HepG2 (cell line): ENCODE data around the gene PIK3C3. TPM values are rescaled to one million over a fixed set of nuclear protein-coding genes. Genes with fewer than 3 reads are reported as not detected.

Experiments used
- ARID2 ChIP-seq: sonication (generic); formaldehyde crosslinking; IDR thresholded peaks from 2 replicates; pipeline ENCODE4 v1.8.1; 2022; ENCODE audit warnings: mild to moderate bottlenecking, missing genetic modification reagents, borderline replicate concordance
- GRHL1 ChIP-seq: sonication (generic); formaldehyde crosslinking; conservative IDR thresholded peaks from 2 replicates; pipeline ENCODE4 v1.8.0; 2022; ENCODE audit warnings: missing genetic modification reagents
- NR2F1 ChIP-seq, 2 experiments: fragments of 450-650 bp in 1 of 2; formaldehyde crosslinking in 1 of 2; IDR thresholded peaks; 2 replicates each; pipeline versions ENCODE4 v1.5.0 to v1.6.1; 2016 to 2020; ENCODE audit warnings: mild to moderate bottlenecking in 1 of 2, missing compliant biosample characterization in 1 of 2, missing genetic modification reagents in 1 of 2, moderate library complexity in 1 of 2
- RFX3 ChIP-seq: IDR thresholded peaks from 2 replicates; pipeline ENCODE4 v1.6.1; 2016; ENCODE audit warnings: missing biosample characterization, missing genetic modification reagents
- SYNCRIP ChIP-seq: fragments of 200-400 bp; formaldehyde crosslinking; IDR thresholded peaks from 2 replicates; pipeline ENCODE4 v1.6.1; 2018; ENCODE audit warnings: mild to moderate bottlenecking, low read depth, low read length; ENCODE audit not compliant: insufficient read depth
- ZNF616 ChIP-seq: sonication (generic); formaldehyde crosslinking; IDR thresholded peaks from 2 replicates; pipeline ENCODE4 v1.5.0; 2020; ENCODE audit warnings: low read depth, mild to moderate bottlenecking, missing genetic modification reagents
- polyA plus RNA-seq, 8 experiments: library from polyadenylated mRNA; depleted of rRNA in 3 of 8; stranded (reverse) in 7 of 8; unstranded in 1 of 8; fragments of >200 nt; fragmentation: Illumina TruSeq in 4 of 8; extraction: Trizol in 4 of 8; gene quantifications; 2 replicates each; pipeline versions ENCODE4 v1.2.1 to v1.2.3, GENCODE V29; 2011 to 2016; ENCODE audit warnings: low read depth in 4 of 8, missing spikeins in 1 of 8, mixed read lengths in 1 of 8; ENCODE audit not compliant: insufficient read depth in 1 of 8
- total RNA-seq, 5 experiments: library from RNA; depleted of rRNA; stranded (reverse); fragments of >200 nt; fragmentation: Illumina TruSeq; extraction: Trizol; gene quantifications; 2 replicates each; pipeline ENCODE4 v1.2.3, GENCODE V29; 2016; ENCODE audit warnings: low read depth in 1 of 5
- TF ChIP-seq, protein P1 (sequence below): sonication (generic); formaldehyde crosslinking; IDR thresholded peaks from 2 replicates; pipeline ENCODE4 v1.4.0; 2020; ENCODE audit warnings: missing genetic modification reagents, mild to moderate bottlenecking, borderline replicate concordance
- TF ChIP-seq, protein P2 (sequence below): fragments of 450-650 bp; IDR thresholded peaks from 2 replicates; pipeline ENCODE4 v1.6.1; 2017; ENCODE audit warnings: mild to moderate bottlenecking

Gene PIK3C3
- total and polyA plus RNA-seq, 2 of the 13 experiments (the other 11 are each of a cell fraction or from before 2014, with no cell fraction given) = 42.8 to 46.4 TPM

DNA sequence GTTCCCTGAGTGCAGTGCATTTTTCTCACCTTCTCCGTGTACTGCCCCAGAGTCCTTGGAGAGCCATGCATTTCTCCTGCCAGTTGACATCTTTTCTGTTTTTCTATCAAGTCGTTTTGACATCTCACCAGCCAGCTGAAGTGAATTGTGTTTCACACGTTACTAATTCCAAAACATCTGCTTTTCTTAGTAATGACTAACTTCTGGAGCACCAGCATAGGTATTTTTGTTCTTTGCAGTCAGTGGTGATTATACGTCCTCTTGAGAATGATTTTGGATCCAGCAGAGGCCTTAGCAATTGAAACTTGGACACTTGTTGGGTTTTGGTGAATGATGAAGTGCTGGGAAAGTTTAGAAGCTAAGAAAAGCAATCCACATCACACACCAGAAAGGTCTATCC is 112.5 kb downstream of the PIK3C3 start (continued):
- TF ChIP-seq GRHL1 (CRISPR knock-in tag) = no peak
- TF ChIP-seq, protein P1, sequence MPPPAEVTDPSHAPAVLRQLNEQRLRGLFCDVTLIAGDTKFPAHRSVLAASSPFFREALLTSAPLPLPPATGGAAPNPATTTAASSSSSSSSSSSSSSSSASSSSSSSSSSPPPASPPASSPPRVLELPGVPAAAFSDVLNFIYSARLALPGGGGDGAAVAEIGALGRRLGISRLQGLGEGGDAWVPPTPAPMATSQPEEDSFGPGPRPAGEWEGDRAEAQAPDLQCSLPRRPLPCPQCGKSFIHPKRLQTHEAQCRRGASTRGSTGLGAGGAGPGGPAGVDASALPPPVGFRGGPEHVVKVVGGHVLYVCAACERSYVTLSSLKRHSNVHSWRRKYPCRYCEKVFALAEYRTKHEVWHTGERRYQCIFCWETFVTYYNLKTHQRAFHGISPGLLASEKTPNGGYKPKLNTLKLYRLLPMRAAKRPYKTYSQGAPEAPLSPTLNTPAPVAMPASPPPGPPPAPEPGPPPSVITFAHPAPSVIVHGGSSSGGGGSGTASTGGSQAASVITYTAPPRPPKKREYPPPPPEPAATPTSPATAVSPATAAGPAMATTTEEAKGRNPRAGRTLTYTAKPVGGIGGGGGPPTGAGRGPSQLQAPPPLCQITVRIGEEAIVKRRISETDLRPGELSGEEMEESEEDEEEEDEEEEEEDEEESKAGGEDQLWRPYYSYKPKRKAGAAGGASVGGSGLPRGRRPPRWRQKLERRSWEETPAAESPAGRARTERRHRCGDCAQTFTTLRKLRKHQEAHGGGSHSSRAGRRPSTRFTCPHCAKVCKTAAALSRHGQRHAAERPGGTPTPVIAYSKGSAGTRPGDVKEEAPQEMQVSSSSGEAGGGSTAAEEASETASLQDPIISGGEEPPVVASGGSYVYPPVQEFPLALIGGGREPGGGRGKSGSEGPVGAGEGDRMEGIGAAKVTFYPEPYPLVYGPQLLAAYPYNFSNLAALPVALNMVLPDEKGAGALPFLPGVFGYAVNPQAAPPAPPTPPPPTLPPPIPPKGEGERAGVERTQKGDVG = no peak
- no peak for TF ChIP-seq ARID2 (CRISPR knock-in tag)
- no peak for TF ChIP-seq SYNCRIP
- TF ChIP-seq, protein P2, sequence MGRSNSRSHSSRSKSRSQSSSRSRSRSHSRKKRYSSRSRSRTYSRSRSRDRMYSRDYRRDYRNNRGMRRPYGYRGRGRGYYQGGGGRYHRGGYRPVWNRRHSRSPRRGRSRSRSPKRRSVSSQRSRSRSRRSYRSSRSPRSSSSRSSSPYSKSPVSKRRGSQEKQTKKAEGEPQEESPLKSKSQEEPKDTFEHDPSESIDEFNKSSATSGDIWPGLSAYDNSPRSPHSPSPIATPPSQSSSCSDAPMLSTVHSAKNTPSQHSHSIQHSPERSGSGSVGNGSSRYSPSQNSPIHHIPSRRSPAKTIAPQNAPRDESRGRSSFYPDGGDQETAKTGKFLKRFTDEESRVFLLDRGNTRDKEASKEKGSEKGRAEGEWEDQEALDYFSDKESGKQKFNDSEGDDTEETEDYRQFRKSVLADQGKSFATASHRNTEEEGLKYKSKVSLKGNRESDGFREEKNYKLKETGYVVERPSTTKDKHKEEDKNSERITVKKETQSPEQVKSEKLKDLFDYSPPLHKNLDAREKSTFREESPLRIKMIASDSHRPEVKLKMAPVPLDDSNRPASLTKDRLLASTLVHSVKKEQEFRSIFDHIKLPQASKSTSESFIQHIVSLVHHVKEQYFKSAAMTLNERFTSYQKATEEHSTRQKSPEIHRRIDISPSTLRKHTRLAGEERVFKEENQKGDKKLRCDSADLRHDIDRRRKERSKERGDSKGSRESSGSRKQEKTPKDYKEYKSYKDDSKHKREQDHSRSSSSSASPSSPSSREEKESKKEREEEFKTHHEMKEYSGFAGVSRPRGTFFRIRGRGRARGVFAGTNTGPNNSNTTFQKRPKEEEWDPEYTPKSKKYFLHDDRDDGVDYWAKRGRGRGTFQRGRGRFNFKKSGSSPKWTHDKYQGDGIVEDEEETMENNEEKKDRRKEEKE = no peak
- TF ChIP-seq RFX3 (CRISPR knock-in tag) = no peak
- no peak for TF ChIP-seq ZNF616 (CRISPR knock-in tag)
- no peak for TF ChIP-seq NR2F1 (CRISPR knock-in tag; IDR thresholded peaks at IDR 0.05)
